ENCODE data around the gene ZNF780A. TPM values are rescaled to one million over a fixed set of nuclear protein-coding genes. Genes with fewer than 3 reads are reported as not detected.

Gene ZNF780A
- total RNA-seq, 1 experiment from 2014 or later: 9.7 TPM

- intact Hi-C loops (cut with micrococcal nuclease): no loop called here
- CTCF ChIA-PET: no interaction called here
- peak overlapping the region; percentile 96 for H3K4me3 Mint-ChIP-seq (ENCODE audit: unreplicated experiment)
- no peak for TF ChIP-seq CTCF (IDR thresholded peaks at IDR 0.05; ENCODE audit: unreplicated experiment)
- peaks cover 5% of the 10 kb centered on the region for H3K4me1 Mint-ChIP-seq (ENCODE audit: insufficient read depth, unreplicated experiment)
- POLR2A ChIA-PET: interaction anchor here (0.8 to 2.4 kb wide), 2 partner anchors 31 to 34 kb away, joined by 3 to 9 read pairs; partner anchors contain the start of gene ZNF780A
- H3K36me3 Mint-ChIP-seq (ENCODE audit: insufficient read depth, unreplicated experiment): peaks cover 7% of the 10 kb centered on the region
- H3K27ac Mint-ChIP-seq (ENCODE audit: low read depth, unreplicated experiment): peak overlapping the region; percentile 82
- no TSS peak for BruUV-seq (replicated peaks)
- H3K9me3 Mint-ChIP-seq (ENCODE audit: unreplicated experiment): peaks cover 24% of the 10 kb centered on the region
- no peaks in the 10 kb centered on the region for H3K27me3 Mint-ChIP-seq (ENCODE audit: insufficient read depth, unreplicated experiment)
- no peak for DNase-seq (ENCODE audit: unreplicated experiment)
Observed at GRCh38 chr19:40056505-40056904, 34.2 kb downstream of the ZNF780A start.

- Mint-ChIP-seq H3K36me3 (ENCODE audit: insufficient read depth, unreplicated experiment) (peaks cover 7% of the 10 kb centered on the region), H3K9me3 (ENCODE audit: unreplicated experiment) (peaks cover 24% of the 10 kb centered on the region), H3K4me1 (ENCODE audit: insufficient read depth, unreplicated experiment) (peaks cover 5% of the 10 kb centered on the region), H3K27ac (ENCODE audit: low read depth, unreplicated experiment) (peak within 1 kb of the TSS; percentile 82), H3K4me3 (ENCODE audit: unreplicated experiment) (peak within 1 kb of the TSS; percentile 96), H3K27me3 (ENCODE audit: insufficient read depth, unreplicated experiment) (no peaks in the 10 kb centered on the region)
- DNase-seq (ENCODE audit: unreplicated experiment): peak; percentile 45
- BruUV-seq (replicated peaks): TSS peak; percentile 32
- TF ChIP-seq CTCF (IDR thresholded peaks at IDR 0.05; ENCODE audit: unreplicated experiment): no peak
- CTCF ChIA-PET: interaction anchor here (0.5 kb wide), 1 partner anchor 397 kb away, joined by 3 read pairs; no protein-coding TSS in a partner anchor
- intact Hi-C loops (cut with micrococcal nuclease): no loop called here
- POLR2A ChIA-PET: interaction anchor here (1.1 to 2.4 kb wide), 2 partner anchors 35 to 45 kb away, joined by 5 to 9 read pairs; partner anchors contain the start of gene ZNF780A
Observed at GRCh38 chr19:40055832-40056504, 34.8 kb downstream of the ZNF780A start, which contains the start of gene ZNF780B. Gene ZNF780B (minus strand): TSS chr19:40056231. CDS start chr19:40050332, 5,899 bp downstream.

GRCh38 chr19:40055049-40055448 is 35.7 kb downstream of the ZNF780A start:
- intact Hi-C loops (cut with micrococcal nuclease): no loop called here
- no TSS peak for BruUV-seq (replicated peaks)
- Mint-ChIP-seq H3K9me3 (ENCODE audit: unreplicated experiment) (peaks cover 31% of the 10 kb centered on the region), H3K4me3 (ENCODE audit: unreplicated experiment) (peak overlapping the region; percentile 96), H3K27ac (ENCODE audit: low read depth, unreplicated experiment) (no peak overlapping the region), H3K36me3 (ENCODE audit: insufficient read depth, unreplicated experiment) (peaks cover 12% of the 10 kb centered on the region), H3K4me1 (ENCODE audit: insufficient read depth, unreplicated experiment) (peaks cover 5% of the 10 kb centered on the region), H3K27me3 (ENCODE audit: insufficient read depth, unreplicated experiment) (no peaks in the 10 kb centered on the region)
- ChIA-PET CTCF (no interaction called here), POLR2A (interaction anchor here (1.1 to 1.6 kb wide), 2 partner anchors 35 to 44 kb away, joined by 3 to 5 read pairs; partner anchors contain the start of gene ZNF780A)
- no peak for DNase-seq (ENCODE audit: unreplicated experiment)
- TF ChIP-seq CTCF (IDR thresholded peaks at IDR 0.05; ENCODE audit: unreplicated experiment): no peak

GRCh38 chr19:40054632-40055031 is 36.1 kb downstream of the ZNF780A start:
- H3K36me3 Mint-ChIP-seq (ENCODE audit: insufficient read depth, unreplicated experiment): peaks cover 16% of the 10 kb centered on the region
- POLR2A ChIA-PET: interaction anchor here (0.7 to 1.6 kb wide), 2 partner anchors 36 to 251 kb away, joined by 3 read pairs; partner anchors contain the start of gene ZNF780A
- intact Hi-C loops (cut with micrococcal nuclease): no loop called here
- H3K27ac Mint-ChIP-seq (ENCODE audit: low read depth, unreplicated experiment): no peak overlapping the region
- H3K4me3 Mint-ChIP-seq (ENCODE audit: unreplicated experiment): peak overlapping the region; percentile 96
- no peak for TF ChIP-seq CTCF (IDR thresholded peaks at IDR 0.05; ENCODE audit: unreplicated experiment)
- CTCF ChIA-PET: no interaction called here
- peaks cover 5% of the 10 kb centered on the region for H3K4me1 Mint-ChIP-seq (ENCODE audit: insufficient read depth, unreplicated experiment)
- H3K9me3 Mint-ChIP-seq (ENCODE audit: unreplicated experiment): peaks cover 31% of the 10 kb centered on the region
- DNase-seq (ENCODE audit: unreplicated experiment): no peak
- BruUV-seq (replicated peaks): no TSS peak
- H3K27me3 Mint-ChIP-seq (ENCODE audit: insufficient read depth, unreplicated experiment): no peaks in the 10 kb centered on the region
